ENCODE results near the gene CMTM3.
"Not testable (repeated sequence)": the region's sequence is repeated elsewhere in the genome, so short reads cannot be mapped to it uniquely, and the experiment has no call there.

Gene CMTM3

DNA sequence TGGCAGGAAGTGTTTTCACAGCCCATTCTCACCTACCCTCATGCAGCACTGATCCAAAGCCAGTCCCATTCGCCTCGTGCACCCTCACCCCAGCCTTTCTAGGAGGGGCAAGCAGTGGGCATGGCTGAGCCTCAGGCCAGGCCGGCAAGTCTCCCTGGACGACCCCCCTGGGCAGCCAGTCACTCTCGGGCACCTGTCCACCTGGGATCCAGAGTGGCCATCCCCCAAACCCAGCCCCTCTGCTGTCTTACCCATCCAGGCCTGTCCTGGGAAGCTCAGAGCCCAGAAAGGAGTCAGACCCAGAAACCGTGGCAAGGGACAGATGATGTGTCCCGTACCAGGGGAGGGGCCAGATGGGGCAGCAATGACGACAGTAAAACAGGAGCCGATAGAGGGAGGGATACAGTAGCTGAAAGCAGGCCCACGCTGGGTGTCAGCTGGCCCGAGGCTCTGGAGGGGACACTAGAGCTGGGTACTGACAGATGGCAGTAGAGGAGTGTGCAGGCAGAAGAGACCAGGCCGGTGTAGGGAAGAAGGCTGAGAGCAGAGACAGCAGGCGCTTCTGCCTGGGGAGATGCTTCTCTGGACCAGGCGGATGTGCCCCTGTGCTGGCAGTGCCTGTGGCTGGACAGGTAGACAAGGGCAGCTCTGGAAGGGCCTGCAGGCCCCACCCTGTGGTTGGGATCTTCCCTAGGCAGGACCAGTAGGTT is 5.8 kb downstream of the CMTM3 start:
- DNase-seq: no peak

DNA sequence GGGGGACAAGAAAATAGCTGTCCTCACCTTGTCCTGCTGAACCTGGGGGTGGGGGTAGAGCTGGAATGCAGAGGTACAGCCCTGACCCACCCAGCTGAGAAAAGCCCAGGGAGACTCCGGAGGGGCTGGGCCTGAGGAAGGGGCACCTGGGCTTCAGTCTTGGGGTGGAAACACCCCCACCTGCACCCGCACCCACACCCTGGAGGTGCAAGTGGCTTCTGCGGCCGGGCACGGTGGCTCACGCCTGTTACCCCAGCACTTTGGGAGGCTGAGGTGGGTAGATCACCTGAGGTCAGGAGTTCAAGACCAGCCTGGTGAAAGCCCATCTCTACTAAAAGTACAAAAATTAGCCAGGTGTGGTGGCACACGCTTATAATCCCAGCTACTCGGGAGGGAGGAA is 7.4 kb downstream of the CMTM3 start:
- DNase-seq: not testable (repeated sequence)

DNA sequence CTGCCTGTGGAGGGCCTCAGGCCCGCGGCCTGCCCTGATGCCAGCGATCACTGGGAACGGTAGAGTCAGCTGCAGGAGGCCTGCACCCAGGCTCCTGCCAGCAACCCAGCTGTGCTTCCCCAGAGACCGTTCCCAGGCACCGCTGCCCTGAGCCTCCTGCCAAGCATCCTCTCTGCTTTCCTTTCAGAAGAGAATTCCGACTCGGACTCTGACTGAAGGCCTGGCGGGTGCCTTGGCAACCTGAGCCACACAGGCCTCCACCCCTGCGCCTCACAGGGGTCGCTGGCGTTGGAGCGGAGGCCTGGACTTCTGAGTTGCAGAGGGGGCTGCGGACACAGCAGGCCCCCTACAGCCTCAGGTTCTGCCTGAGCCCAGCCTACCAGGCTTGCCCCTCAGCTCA is 7.9 kb downstream of the CMTM3 start:
- no peak for DNase-seq

GRCh38 chr16:66614161-66614802 is 9.8 kb downstream of the CMTM3 start:
- no peak for DNase-seq

GRCh38 chr16:66616169-66616568 is 11.7 kb downstream of the CMTM3 start:
- DNase-seq: no peak

DNA sequence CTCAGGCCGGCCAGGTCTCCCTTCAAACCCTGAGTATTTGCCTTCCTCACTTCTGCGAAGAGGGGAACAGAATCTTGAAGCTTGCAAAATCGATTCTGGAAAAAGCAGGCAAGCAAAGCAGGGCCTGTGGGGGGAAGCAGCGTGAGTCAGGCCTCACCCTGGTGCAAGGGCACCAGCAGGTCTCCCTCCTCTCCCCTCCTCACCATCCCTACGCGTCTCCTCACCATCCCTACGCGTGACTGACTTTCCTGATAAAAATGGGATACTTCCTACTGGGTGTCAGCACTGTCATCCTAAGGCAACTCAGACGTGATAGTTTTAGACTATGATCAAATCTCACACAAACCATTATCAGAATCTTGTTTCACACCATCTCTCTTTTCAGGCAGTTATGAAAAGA is 12.1 kb downstream of the CMTM3 start:
- no peak for DNase-seq

GRCh38 chr16:66617010-66617434 is 12.5 kb downstream of the CMTM3 start:
- DNase-seq: no peak

DNA sequence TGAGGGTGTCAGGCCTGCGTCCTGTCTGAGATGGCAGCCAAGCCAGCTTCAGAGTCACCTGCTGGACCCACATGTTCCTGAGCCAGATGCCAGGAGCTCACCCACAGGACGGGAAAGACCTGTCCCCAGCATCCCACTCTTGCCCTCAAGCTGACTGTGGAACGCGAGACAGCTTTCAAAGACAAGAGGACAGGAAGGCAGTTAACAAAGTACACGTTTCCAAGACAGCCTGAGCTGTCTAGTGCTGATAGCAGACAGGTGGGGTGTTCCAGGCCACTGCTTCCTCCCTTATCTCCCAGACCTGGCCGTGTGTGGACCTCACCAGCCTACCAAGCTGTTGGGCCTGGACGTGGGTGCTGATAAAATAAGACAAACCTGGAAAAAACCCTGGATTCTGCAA is 13.2 kb downstream of the CMTM3 start:
- no peak for DNase-seq

- DNase-seq: no peak
Measured at GRCh38 chr16:66618588-66619375, 14.3 kb downstream of the CMTM3 start.

DNA sequence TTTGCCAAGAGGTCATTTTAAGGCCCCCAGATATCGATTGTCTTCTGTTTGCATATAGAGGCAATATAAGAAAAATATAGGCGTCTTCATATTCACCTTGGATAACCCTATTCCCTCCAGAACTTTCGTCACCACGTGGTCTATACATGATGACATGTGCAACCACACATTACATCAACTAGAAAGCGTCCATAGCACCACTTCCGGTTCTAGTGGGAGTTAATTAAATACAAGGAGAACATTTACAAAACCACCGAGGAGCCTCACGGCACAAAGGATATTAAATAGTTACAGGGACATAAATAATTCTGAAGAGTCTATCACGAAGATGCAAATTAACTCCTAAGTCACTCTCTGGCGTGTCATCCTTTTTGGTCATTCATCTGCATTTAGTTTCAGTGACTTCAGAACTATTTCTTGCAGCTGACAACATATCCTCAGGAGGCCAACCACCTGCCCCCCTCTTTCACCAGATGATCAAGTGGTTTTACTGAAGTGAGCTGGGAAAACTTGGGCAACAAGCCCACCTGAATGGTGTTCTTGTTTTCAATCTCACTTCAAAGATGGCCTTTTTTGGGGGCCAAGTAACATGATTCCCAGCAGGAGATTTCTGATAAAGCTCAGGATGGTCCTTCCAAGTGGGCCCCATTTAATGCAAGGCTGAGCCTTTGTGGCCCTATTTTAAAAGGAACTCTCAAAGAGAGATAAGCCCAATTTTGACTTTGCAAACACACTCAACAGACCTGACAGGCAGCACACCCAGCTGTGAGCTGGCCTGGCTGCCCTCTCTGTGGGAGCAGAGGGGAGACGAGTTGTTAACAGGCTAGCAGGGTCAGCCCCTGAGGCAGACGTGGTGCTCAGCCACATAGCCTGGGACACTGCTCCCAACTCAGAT is 15.3 kb downstream of the CMTM3 start:
- no peak for DNase-seq

- no peak for DNase-seq
Measured at GRCh38 chr16:66620429-66620795, 15.9 kb downstream of the CMTM3 start.

DNA sequence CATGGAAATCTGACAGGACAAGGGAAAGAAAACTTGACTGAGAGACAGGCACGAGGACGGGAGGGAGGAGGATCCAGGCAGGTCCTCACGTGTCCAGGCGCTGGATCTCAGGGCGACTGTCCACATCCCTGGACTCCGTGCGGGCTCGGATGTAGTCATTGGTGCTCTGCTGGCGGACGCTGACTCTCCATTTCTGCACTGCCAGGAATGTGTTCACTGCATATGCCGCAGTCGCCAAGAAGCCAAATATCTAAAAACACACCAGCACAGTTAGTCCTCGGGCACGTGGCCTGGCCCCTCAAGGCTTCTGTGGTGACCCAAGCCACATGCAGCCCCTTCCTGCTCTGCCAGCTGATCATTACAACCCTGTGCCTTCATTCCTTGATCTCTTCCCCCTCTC is 17.5 kb downstream of the CMTM3 start:
- no peak for DNase-seq

DNA sequence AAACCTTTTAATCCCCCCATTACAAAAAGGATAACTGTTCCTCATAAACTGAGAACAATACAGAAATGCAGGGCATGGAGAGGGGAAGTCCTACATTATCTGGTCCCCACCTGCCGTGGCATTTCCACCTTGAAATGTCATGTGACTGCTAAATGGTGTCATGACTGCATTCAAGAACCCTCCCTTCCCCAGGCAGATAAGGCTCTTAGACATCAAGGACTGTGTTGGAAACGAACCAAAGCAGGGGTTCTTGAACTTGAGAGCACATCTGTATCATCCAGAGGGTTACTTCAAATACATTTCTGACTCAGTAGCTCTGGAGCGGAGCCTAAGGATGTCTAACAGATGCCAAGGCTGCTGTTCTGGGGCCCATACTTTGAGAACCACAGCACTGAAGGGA is 18.4 kb downstream of the CMTM3 start:
- no peak for DNase-seq

- no peak for DNase-seq
Measured at GRCh38 chr16:66623755-66624154, 19.3 kb downstream of the CMTM3 start.

- not testable (repeated sequence) for DNase-seq
Measured at GRCh38 chr16:66627611-66628378, 23.3 kb downstream of the CMTM3 start.

DNA sequence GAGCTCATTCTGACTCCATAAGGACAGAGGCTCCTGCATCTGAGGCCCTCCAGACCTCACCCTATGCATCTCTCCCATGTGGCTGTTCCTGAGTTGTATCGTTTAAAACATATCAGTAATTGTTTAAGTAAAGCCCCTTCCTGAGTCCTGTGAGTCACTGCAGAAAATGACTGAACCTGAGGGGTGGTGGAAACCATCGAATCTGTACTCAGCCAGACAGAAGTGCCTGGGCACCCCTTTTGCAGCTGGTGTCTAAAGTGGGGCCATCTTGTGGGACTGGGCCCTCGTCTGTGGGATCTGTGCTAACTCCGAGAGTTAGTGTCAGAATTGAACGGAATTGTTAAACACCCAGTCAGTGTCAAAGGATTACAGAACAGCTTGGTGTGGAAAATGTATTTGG is 25.4 kb downstream of the CMTM3 start:
- no peak for DNase-seq

DNA sequence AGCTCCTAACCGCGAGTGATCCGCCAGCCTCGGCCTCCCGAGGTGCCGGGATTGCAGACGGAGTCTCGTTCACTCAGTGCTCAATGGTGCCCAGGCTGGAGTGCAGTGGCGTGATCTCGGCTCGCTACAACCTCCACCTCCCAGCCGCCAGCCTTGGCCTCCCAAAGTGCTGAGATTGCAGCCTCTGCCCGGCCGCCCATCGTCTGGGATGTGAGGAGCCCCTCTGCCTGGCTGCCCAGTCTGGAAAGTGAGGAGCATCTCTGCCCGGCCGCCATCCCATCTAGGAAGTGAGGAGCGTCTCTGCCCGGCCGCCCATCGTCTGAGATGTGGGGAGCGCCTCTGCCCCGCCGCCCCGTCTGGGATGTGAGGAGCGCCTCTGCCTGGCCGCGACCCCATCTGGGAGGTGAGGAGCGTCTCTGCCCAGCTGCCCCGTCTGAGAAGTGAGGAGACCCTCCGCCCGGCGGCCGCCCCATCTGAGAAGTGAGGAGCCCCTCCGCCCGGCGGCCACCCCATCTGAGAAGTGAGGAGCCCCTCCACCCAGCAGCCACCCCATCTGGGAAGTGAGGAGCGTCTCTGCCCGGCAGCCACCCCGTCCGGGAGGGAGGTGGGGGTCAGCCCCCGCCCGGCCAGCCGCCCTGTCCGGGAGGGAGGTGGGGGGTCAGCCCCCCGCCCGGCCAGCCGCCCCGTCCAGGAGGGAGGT is 26.2 kb downstream of the CMTM3 start:
- not testable (repeated sequence) for DNase-seq

GRCh38 chr16:66631558-66631957 is 27.1 kb downstream of the CMTM3 start:
- not testable (repeated sequence) for DNase-seq

DNA sequence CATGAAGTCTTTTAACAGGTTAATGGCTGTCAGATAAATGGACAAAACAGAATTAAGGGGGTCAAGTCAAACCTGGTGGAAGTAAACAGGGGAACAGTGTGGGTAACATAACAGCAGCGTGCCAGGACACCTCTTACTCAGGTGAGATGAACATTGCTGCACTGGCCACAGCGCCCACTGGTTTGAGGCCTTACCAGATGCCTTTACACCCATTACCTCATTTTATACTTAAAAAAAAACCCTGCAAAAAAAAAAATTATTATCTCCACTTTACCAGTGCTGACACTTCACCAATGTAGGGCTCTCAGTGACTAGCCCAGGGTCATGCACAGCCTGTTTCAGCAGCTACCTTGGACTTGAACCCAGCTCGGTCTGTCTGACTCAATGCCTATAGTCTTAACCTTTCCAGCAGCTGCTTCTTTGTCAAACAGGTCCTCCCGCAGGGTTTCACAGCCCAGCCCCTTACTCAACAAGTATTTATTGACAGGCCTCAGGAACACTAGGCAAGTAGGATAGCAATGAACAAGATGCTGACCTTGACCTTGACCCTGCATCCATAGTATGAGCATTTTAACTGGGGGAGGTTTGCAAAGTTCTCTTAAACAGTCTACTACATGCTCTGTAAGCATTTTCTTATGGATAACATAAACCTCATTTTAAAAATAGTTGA is 30.2 kb downstream of the CMTM3 start:
- DNase-seq: no peak

GRCh38 chr16:66635406-66635805 is 30.9 kb downstream of the CMTM3 start:
- no peak for DNase-seq

DNA sequence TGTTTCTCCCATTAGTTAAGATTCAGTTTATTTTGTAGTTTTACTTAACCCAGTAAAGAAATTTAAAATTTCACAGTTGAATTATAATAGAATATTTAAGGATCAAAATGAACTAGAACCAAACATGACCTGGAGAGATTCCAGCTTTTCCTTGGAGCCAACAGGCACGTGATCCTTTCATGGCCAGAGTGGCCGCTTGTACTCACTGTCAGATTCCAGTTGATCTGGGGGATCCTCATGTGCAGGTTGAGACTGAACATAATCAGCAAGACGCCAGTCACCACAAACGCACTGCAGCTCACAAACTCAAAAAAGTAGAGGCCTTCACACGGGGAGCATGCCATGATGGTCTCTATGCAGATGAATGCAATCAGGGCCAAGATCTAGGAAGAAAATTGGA is 31.7 kb downstream of the CMTM3 start:
- DNase-seq: no peak
